Measurements from ENCODE around the gene BEND2.

BEND2 gene

DNA sequence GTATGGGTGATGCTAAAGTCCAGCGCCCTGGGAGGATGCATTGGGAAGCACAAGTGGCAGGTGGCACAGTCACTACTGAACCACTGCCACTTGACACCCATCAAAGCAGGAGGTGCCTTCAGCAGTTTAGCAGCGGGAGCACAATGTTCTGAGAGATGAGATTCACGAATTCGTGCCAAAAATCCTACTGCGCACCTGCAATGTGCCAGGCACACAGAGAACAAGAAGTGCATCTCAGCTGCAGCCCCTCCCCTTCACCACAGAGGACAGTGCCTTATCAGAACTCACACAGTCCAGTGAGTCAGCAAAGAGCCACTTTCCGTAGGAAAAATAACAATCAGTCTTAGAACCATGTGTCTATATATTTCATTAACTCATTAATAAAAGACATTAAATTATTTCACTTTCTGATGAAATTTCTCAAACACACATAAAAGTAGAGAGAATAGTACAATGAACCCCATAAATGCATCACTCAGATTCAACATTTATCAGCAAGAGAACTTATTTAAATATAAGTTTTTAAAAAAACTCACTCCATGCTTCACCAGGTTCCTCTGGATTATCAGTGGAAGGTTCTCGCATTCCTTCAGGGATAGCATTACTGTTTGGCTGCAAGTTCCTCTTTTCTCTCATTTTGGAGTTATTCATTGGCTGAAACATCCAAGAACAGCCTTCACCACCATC, 47.0 kb downstream of the BEND2 start:
- TF ChIP-seq, protein P1, sequence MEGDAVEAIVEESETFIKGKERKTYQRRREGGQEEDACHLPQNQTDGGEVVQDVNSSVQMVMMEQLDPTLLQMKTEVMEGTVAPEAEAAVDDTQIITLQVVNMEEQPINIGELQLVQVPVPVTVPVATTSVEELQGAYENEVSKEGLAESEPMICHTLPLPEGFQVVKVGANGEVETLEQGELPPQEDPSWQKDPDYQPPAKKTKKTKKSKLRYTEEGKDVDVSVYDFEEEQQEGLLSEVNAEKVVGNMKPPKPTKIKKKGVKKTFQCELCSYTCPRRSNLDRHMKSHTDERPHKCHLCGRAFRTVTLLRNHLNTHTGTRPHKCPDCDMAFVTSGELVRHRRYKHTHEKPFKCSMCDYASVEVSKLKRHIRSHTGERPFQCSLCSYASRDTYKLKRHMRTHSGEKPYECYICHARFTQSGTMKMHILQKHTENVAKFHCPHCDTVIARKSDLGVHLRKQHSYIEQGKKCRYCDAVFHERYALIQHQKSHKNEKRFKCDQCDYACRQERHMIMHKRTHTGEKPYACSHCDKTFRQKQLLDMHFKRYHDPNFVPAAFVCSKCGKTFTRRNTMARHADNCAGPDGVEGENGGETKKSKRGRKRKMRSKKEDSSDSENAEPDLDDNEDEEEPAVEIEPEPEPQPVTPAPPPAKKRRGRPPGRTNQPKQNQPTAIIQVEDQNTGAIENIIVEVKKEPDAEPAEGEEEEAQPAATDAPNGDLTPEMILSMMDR (IDR thresholded peaks at IDR 0.05; ENCODE audit: insufficient read depth, low read length, poor library complexity, severe bottlenecking): no peak
- no peak for TF ChIP-seq EZH2phosphoT487 (conservative IDR thresholded peaks at IDR 0.05; ENCODE audit: low read length)
- no peaks in the 10 kb centered on the region for H3K9me2 ChIP-seq (replicated peaks; ENCODE audit: insufficient read depth, low read length)
- H3K27me3 ChIP-seq (ENCODE audit: low read length): no peaks in the 10 kb centered on the region
- no peak overlapping the region for H3K9ac ChIP-seq (ENCODE audit: low read length)
- no peak overlapping the region for H3K27ac ChIP-seq (ENCODE audit: low read depth, low read length)
- no peaks in the 10 kb centered on the region for H4K20me1 ChIP-seq (ENCODE audit: low read depth, low read length)
- H3K9me3 ChIP-seq (ENCODE audit: insufficient read depth, low read length): no peaks in the 10 kb centered on the region
- no peak overlapping the region for H3K4me3 ChIP-seq (ENCODE audit: insufficient read depth, low read length, poor library complexity, severe bottlenecking)
- H3F3A ChIP-seq (ENCODE audit: insufficient read depth): no peaks in the 10 kb centered on the region
- H2AFZ ChIP-seq (ENCODE audit: low read depth, low read length, severe bottlenecking): no peak overlapping the region
- H3K36me3 ChIP-seq (ENCODE audit: low read length): no peaks in the 10 kb centered on the region
- no peaks in the 10 kb centered on the region for H3K79me2 ChIP-seq (ENCODE audit: insufficient read depth, low read length)
- no peak overlapping the region for H3K4me2 ChIP-seq (ENCODE audit: low read depth, low read length, poor library complexity, severe bottlenecking)

DNA sequence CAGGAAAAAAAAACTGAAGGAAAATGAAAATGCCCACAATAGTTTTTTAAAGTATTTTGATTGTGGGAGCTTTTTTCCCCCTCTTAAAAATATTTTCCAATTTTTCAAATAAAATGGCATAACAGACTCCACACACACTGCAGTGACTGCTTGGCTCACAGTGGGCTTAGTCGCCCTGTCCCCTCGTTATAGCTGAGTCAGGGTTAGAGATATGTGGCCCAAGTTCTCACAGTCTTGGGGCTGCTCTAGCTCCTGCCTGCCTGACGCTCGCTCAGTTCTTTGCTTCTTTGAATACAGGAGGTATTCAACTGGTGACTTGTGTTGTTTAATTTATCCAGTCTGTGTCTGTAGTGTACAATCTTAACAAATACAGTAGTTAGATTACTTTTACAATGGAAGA, 47.7 kb downstream of the BEND2 start:
- Histone ChIP-seq H3K27me3 (ENCODE audit: low read length) (no peaks in the 10 kb centered on the region), H3K9me2 (replicated peaks; ENCODE audit: insufficient read depth, low read length) (no peaks in the 10 kb centered on the region), H2AFZ (ENCODE audit: low read depth, low read length, severe bottlenecking) (no peak overlapping the region), H3K36me3 (ENCODE audit: low read length) (no peaks in the 10 kb centered on the region), H3K27ac (ENCODE audit: low read depth, low read length) (no peak overlapping the region), H4K20me1 (ENCODE audit: low read depth, low read length) (no peaks in the 10 kb centered on the region), H3F3A (ENCODE audit: insufficient read depth) (no peaks in the 10 kb centered on the region), H3K9ac (ENCODE audit: low read length) (no peak overlapping the region), H3K4me3 (ENCODE audit: insufficient read depth, low read length, poor library complexity, severe bottlenecking) (no peak overlapping the region), H3K79me2 (ENCODE audit: insufficient read depth, low read length) (no peaks in the 10 kb centered on the region), H3K9me3 (ENCODE audit: insufficient read depth, low read length) (no peaks in the 10 kb centered on the region), H3K4me2 (ENCODE audit: low read depth, low read length, poor library complexity, severe bottlenecking) (no peak overlapping the region)
- no peak for TF ChIP-seq EZH2phosphoT487 (conservative IDR thresholded peaks at IDR 0.05; ENCODE audit: low read length)
- TF ChIP-seq, protein P1 (IDR thresholded peaks at IDR 0.05; ENCODE audit: insufficient read depth, low read length, poor library complexity, severe bottlenecking): no peak

DNA sequence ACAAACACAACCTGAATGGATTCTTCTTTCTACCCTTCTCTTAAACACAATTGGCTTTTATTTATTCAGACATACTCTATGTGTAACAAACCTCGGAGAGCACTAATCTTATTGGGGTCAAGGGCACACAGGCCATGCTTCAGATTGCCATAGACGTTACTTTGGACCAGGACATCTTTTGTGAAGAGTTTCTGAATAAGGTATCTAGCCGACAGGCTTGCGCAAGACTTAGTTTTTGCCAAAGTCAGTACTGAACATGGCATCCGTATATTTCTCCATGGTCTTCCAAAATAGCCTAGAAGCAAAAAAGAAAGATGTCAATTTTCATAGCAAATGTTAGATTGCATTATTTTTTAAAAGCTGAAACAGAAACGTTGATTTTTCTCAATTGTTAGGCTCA, 49.8 kb downstream of the BEND2 start:
- H3K36me3 ChIP-seq (ENCODE audit: low read length): no peaks in the 10 kb centered on the region
- H3K79me2 ChIP-seq (ENCODE audit: insufficient read depth, low read length): no peaks in the 10 kb centered on the region
- H3K4me2 ChIP-seq (ENCODE audit: low read depth, low read length, poor library complexity, severe bottlenecking): no peak overlapping the region
- H3K27ac ChIP-seq (ENCODE audit: low read depth, low read length): no peak overlapping the region
- no peaks in the 10 kb centered on the region for H3K9me3 ChIP-seq (ENCODE audit: insufficient read depth, low read length)
- TF ChIP-seq EZH2phosphoT487 (conservative IDR thresholded peaks at IDR 0.05; ENCODE audit: low read length): no peak
- TF ChIP-seq, protein P1 (IDR thresholded peaks at IDR 0.05; ENCODE audit: insufficient read depth, low read length, poor library complexity, severe bottlenecking): no peak
- no peak overlapping the region for H3K4me3 ChIP-seq (ENCODE audit: insufficient read depth, low read length, poor library complexity, severe bottlenecking)
- no peaks in the 10 kb centered on the region for H3K27me3 ChIP-seq (ENCODE audit: low read length)
- no peaks in the 10 kb centered on the region for H3K9me2 ChIP-seq (replicated peaks; ENCODE audit: insufficient read depth, low read length)
- no peaks in the 10 kb centered on the region for H3F3A ChIP-seq (ENCODE audit: insufficient read depth)
- no peak overlapping the region for H2AFZ ChIP-seq (ENCODE audit: low read depth, low read length, severe bottlenecking)
- H4K20me1 ChIP-seq (ENCODE audit: low read depth, low read length): no peaks in the 10 kb centered on the region
- no peak overlapping the region for H3K9ac ChIP-seq (ENCODE audit: low read length)

Measured in SU-DHL-6 (cell line).